HAP-1 (cell line): ENCODE measurements around the gene NAXE.
"Not testable (repeated sequence)": the region's sequence is repeated elsewhere in the genome, so short reads cannot be mapped to it uniquely, and the experiment has no call there.

Experiments
- DNase-seq, 2 experiments: peaks; one replicate each; pipeline ENCODE4 v3.0.0-alpha.2; 2016 to 2020; ENCODE audit warnings: low spot score in 2 of 2
- H3K27me3 ChIP-seq: fragments of 250-450 bp; sonication (Bioruptor Pico); 2 replicates; pipeline ENCODE4 v1.5.1; 2020; ENCODE audit warnings: low read depth, mild to moderate bottlenecking, moderate library complexity
- H3K36me3 ChIP-seq: fragments of 250-450 bp; sonication (Bioruptor Pico); replicated peaks from 2 replicates; pipeline ENCODE4 v1.5.1; 2020; ENCODE audit warnings: mild to moderate bottlenecking
- H3K4me1 ChIP-seq: fragments of 250-450 bp; sonication (Bioruptor Pico); 2 replicates; pipeline ENCODE4 v1.5.1; 2020; ENCODE audit warnings: mild to moderate bottlenecking
- H3K4me3 ChIP-seq: fragments of 250-450 bp; sonication (Bioruptor Pico); 2 replicates; pipeline ENCODE4 v1.5.1; 2020; ENCODE audit warnings: mild to moderate bottlenecking, moderate library complexity
- H3K9me3 ChIP-seq: fragments of 250-450 bp; sonication (Bioruptor Pico); 2 replicates; pipeline ENCODE4 v1.5.1; 2020; ENCODE audit warnings: mild to moderate bottlenecking, moderate library complexity
- in situ Hi-C: fragments of 300-500 bp; cut with MboI; formaldehyde crosslinking; loops from 3 replicates; pipeline ENCODE4 v1.14.3; 2020; ENCODE audit warnings: low sequenced_read_pairs, inconsistent platforms, mixed read lengths

The NAXE gene

GRCh38 chr1:156591432-156592157, at the start of gene NAXE:
Gene NAXE, plus strand, starts transcription at chr1:156591776. Its CDS starts 29 bp downstream, at chr1:156591805.
- in situ Hi-C loops: no loop called here
- DNase-seq: peak; percentile 43 to 79
- peak within 1 kb of the TSS; percentile 84 for H3K4me3 ChIP-seq

GRCh38 chr1:156543066-156543465, 48.5 kb upstream of the NAXE start:
- Histone ChIP-seq H3K4me1 (no peaks in the 10 kb centered on the region), H3K4me3 (no peak overlapping the region), H3K36me3 (peaks cover 61% of the 10 kb centered on the region), H3K27me3 (no peaks in the 10 kb centered on the region), H3K9me3 (no peaks in the 10 kb centered on the region)
- no peak for DNase-seq
- in situ Hi-C loops: no loop called here

More at GRCh38 chr1:156591432-156592157, at the start of gene NAXE:
- peaks cover 42% of the 10 kb centered on the region for H3K36me3 ChIP-seq
- no peaks in the 10 kb centered on the region for H3K9me3 ChIP-seq
- H3K4me1 ChIP-seq: peaks cover 7% of the 10 kb centered on the region
- no peaks in the 10 kb centered on the region for H3K27me3 ChIP-seq

GRCh38 chr1:156544592-156545102, 46.9 kb upstream of the NAXE start:
- H3K27me3 ChIP-seq: no peaks in the 10 kb centered on the region
- in situ Hi-C loops: no loop called here
- no peak for DNase-seq
- no peak overlapping the region for H3K4me3 ChIP-seq
- peaks cover 52% of the 10 kb centered on the region for H3K36me3 ChIP-seq
- H3K4me1 ChIP-seq: no peaks in the 10 kb centered on the region
- no peaks in the 10 kb centered on the region for H3K9me3 ChIP-seq

GRCh38 chr1:156546267-156546666, 45.3 kb upstream of the NAXE start:
- H3K27me3 ChIP-seq: no peaks in the 10 kb centered on the region
- no peak for DNase-seq
- no peaks in the 10 kb centered on the region for H3K9me3 ChIP-seq
- peaks cover 47% of the 10 kb centered on the region for H3K36me3 ChIP-seq
- in situ Hi-C loops: no loop called here
- no peak overlapping the region for H3K4me3 ChIP-seq
- H3K4me1 ChIP-seq: no peaks in the 10 kb centered on the region

GRCh38 chr1:156547434-156547833, 44.1 kb upstream of the NAXE start:
- Histone ChIP-seq H3K36me3 (peaks cover 49% of the 10 kb centered on the region), H3K9me3 (no peaks in the 10 kb centered on the region), H3K4me1 (no peaks in the 10 kb centered on the region), H3K4me3 (no peak overlapping the region), H3K27me3 (no peaks in the 10 kb centered on the region)
- no peak for DNase-seq
- in situ Hi-C loops: no loop called here

GRCh38 chr1:156547982-156548381, 43.6 kb upstream of the NAXE start:
- Histone ChIP-seq H3K4me3 (no peak overlapping the region), H3K36me3 (peaks cover 50% of the 10 kb centered on the region), H3K9me3 (no peaks in the 10 kb centered on the region), H3K27me3 (no peaks in the 10 kb centered on the region), H3K4me1 (no peaks in the 10 kb centered on the region)
- in situ Hi-C loops: no loop called here
- DNase-seq: no peak

- no peak for DNase-seq
- in situ Hi-C loops: no loop called here
- Histone ChIP-seq H3K27me3 (no peaks in the 10 kb centered on the region), H3K36me3 (peaks cover 58% of the 10 kb centered on the region), H3K9me3 (no peaks in the 10 kb centered on the region), H3K4me1 (no peaks in the 10 kb centered on the region), H3K4me3 (no peak overlapping the region)
Observed at GRCh38 chr1:156549390-156549789, 42.2 kb upstream of the NAXE start.

- Histone ChIP-seq H3K36me3 (peaks cover 62% of the 10 kb centered on the region), H3K4me1 (no peaks in the 10 kb centered on the region), H3K27me3 (no peaks in the 10 kb centered on the region), H3K4me3 (no peak overlapping the region), H3K9me3 (no peaks in the 10 kb centered on the region)
- in situ Hi-C loops: no loop called here
- no peak for DNase-seq
Observed at GRCh38 chr1:156549831-156550230, 41.7 kb upstream of the NAXE start.

- Histone ChIP-seq H3K4me1 (no peaks in the 10 kb centered on the region), H3K36me3 (peaks cover 64% of the 10 kb centered on the region), H3K4me3 (no peak overlapping the region), H3K9me3 (no peaks in the 10 kb centered on the region), H3K27me3 (no peaks in the 10 kb centered on the region)
- no peak for DNase-seq
- in situ Hi-C loops: no loop called here
Observed at GRCh38 chr1:156550346-156550745, 41.2 kb upstream of the NAXE start.

- H3K4me1 ChIP-seq: no peaks in the 10 kb centered on the region
- H3K27me3 ChIP-seq: no peaks in the 10 kb centered on the region
- no peaks in the 10 kb centered on the region for H3K9me3 ChIP-seq
- H3K4me3 ChIP-seq: no peak overlapping the region
- in situ Hi-C loops: no loop called here
- peaks cover 70% of the 10 kb centered on the region for H3K36me3 ChIP-seq
- DNase-seq: no peak
Observed at GRCh38 chr1:156551066-156551643, 40.4 kb upstream of the NAXE start.

GRCh38 chr1:156551869-156552268, 39.7 kb upstream of the NAXE start:
- no peaks in the 10 kb centered on the region for H3K9me3 ChIP-seq
- no peak overlapping the region for H3K4me3 ChIP-seq
- no peaks in the 10 kb centered on the region for H3K27me3 ChIP-seq
- no peak for DNase-seq
- in situ Hi-C loops: no loop called here
- H3K4me1 ChIP-seq: no peaks in the 10 kb centered on the region
- peaks cover 68% of the 10 kb centered on the region for H3K36me3 ChIP-seq

- Histone ChIP-seq H3K9me3 (no peaks in the 10 kb centered on the region), H3K4me1 (no peaks in the 10 kb centered on the region), H3K27me3 (no peaks in the 10 kb centered on the region), H3K36me3 (peaks cover 62% of the 10 kb centered on the region), H3K4me3 (no peak overlapping the region)
- no peak for DNase-seq
- in situ Hi-C loops: no loop called here
Observed at GRCh38 chr1:156552518-156552917, 39.1 kb upstream of the NAXE start.

- in situ Hi-C loops, H3K4me1 ChIP-seq, H3K27me3 ChIP-seq, H3K4me3 ChIP-seq, DNase-seq, H3K9me3 ChIP-seq: not testable (repeated sequence)
- H3K36me3 ChIP-seq: peaks cover 58% of the 10 kb centered on the region
Observed at GRCh38 chr1:156552937-156553336, 38.6 kb upstream of the NAXE start.

GRCh38 chr1:156553860-156554485, 37.6 kb upstream of the NAXE start:
- DNase-seq: no peak
- H3K27me3 ChIP-seq: no peaks in the 10 kb centered on the region
- in situ Hi-C loops: no loop called here
- no peak overlapping the region for H3K4me3 ChIP-seq
- no peaks in the 10 kb centered on the region for H3K9me3 ChIP-seq
- H3K36me3 ChIP-seq: peaks cover 49% of the 10 kb centered on the region
- no peaks in the 10 kb centered on the region for H3K4me1 ChIP-seq
